HG02798 (cell line): Measurements from ENCODE around the gene LHFPL6.
A peak's percentile ranks its signal among the peaks of the same experiment; 100 is the strongest.

Experiments used
- ATAC-seq: cut with Tn5 transposase; IDR thresholded peaks from one replicate; pipeline ENCODE4 v1.9.1; 2021; ENCODE audit warnings: mild to moderate bottlenecking; ENCODE audit not compliant: unreplicated experiment, poor library complexity

Gene LHFPL6

GRCh38 chr13:39432196-39432595 lies 170.8 kb downstream of the LHFPL6 start:
- ATAC-seq: no peak

GRCh38 chr13:39422845-39423565 lies 180.0 kb downstream of the LHFPL6 start:
- ATAC-seq: no peak

DNA sequence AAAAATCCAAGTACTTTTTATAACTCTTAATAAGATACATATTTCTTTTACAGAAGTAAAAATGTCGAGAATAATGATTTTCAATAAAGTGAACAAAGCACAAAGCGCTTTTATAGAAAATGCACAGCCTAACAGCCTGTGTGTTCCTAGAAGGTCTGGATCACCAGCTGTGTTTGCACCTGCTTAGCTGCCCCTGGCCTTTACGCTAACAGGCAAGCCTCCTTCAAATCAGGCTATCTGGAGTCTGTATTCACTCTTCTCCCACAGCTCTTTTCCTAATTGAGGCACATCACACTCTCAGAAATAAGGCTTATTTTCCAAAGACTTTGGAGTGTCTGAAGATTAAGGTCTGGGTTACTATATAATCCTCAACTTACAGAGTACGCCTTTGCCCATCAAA lies 183.1 kb downstream of the LHFPL6 start:
- no peak for ATAC-seq

DNA sequence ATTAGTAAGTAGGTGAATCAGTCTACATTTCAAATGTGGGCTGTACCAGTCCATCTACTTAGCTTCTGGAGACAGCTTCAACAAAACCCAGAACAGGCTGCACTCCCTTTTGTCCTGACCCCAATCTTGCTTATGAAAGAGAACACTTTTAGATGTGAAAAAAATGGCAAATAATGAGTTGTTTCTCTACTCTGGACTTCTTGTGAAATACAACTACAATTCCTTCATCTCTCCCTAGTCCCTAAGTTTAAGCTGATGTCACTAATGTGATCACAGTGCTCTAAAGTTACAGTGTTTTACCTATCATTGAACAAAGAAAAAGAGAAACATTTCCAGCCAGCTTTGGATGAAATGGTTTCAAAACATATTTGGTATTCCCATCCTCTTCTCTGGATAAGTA lies 183.9 kb downstream of the LHFPL6 start:
- ATAC-seq: no peak

DNA sequence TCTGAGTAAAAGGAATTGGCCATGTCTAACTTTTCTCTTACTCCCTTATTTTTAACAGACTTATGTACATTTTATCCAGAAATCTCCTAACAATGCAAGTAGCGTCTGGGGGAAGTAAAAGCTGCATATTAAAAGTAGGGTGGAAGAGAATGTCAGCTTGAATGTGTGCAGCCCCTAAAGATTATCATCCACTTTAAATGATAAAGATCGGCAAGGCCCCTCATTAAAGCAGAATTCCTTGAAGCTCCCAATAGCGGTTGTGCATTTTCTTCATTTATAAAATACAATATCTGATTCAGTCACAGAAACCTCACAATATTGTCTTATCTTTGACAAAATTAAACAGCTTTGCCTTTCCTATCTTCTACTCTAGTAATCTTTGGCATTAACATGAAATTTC lies 184.6 kb downstream of the LHFPL6 start:
- no peak for ATAC-seq

DNA sequence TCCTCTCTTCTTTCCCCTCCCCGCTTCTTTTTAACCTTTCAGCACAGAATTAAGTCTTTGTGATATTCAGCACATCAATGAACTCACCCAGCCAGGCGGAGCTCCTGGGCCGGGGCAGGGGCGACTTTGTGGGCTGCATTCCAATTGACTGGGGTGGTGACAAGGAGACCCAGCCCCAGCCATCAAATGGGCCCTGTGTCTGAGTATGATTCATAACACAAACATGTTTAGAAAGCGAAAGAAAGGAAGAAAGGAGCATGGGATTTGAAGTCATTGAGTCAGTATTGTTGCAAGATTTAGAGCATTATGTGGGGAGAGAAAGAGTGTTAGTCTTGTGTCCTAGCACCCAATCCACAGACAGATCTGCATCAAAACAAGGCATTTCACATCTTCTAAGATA lies 185.3 kb downstream of the LHFPL6 start:
- ATAC-seq: no peak

DNA sequence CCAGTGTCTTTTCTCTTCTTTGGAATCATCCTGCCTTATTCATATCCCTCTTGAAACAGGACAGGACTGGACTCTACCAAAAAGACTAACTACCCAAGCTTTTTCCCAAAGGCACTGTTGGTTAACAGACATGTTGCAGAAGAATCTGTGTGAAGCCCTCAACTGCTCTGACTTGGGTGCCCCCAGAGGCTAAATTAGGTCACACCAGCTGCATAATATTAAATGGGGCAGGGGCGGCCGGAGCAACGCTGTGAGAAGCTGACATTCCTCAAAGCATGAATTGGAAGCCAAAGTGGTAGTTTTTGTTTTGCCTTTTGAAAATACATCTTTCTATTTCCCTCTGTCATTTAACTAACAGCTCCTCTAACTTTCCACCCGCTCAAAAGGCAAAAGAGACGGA lies 185.9 kb downstream of the LHFPL6 start:
- ATAC-seq: no peak

GRCh38 chr13:39415008-39415802 lies 187.8 kb downstream of the LHFPL6 start:
- no peak for ATAC-seq

GRCh38 chr13:39414339-39414738 lies 188.7 kb downstream of the LHFPL6 start:
- no peak for ATAC-seq

GRCh38 chr13:39411511-39411910 lies 191.5 kb downstream of the LHFPL6 start:
- ATAC-seq: no peak

- ATAC-seq: no peak
Observed at GRCh38 chr13:39410964-39411363, 192.0 kb downstream of the LHFPL6 start.

GRCh38 chr13:39410096-39410901 lies 192.7 kb downstream of the LHFPL6 start:
- ATAC-seq: no peak

GRCh38 chr13:39408512-39408911 lies 194.5 kb downstream of the LHFPL6 start:
- no peak for ATAC-seq

GRCh38 chr13:39407786-39408185 lies 195.2 kb downstream of the LHFPL6 start:
- ATAC-seq: no peak

- ATAC-seq: no peak
Observed at GRCh38 chr13:39407138-39407537, 195.9 kb downstream of the LHFPL6 start.

GRCh38 chr13:39406688-39407087 lies 196.3 kb downstream of the LHFPL6 start:
- peak; percentile 71 for ATAC-seq

- ATAC-seq: no peak
Observed at GRCh38 chr13:39405596-39406205, 197.3 kb downstream of the LHFPL6 start.

GRCh38 chr13:39405107-39405506 lies 197.9 kb downstream of the LHFPL6 start:
- ATAC-seq: no peak

DNA sequence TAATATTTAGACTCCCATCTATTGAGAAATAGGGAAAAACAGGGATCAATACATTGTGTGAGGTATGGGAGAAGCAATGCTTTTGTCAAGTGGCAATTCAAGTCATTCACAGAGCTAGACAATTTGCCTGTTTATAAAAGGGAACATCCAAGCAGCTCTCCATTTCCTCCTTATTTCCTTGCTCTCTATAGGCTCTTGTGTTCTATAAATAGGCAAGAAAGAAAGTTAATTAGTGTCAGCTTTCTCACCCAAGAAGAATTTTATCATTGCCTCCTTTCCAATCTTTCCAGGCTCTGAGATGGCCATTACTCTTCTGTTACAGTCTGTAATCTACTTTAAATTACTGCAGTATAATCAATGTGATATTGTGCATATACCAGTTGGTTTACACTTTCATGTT lies 199.9 kb downstream of the LHFPL6 start:
- ATAC-seq: no peak

DNA sequence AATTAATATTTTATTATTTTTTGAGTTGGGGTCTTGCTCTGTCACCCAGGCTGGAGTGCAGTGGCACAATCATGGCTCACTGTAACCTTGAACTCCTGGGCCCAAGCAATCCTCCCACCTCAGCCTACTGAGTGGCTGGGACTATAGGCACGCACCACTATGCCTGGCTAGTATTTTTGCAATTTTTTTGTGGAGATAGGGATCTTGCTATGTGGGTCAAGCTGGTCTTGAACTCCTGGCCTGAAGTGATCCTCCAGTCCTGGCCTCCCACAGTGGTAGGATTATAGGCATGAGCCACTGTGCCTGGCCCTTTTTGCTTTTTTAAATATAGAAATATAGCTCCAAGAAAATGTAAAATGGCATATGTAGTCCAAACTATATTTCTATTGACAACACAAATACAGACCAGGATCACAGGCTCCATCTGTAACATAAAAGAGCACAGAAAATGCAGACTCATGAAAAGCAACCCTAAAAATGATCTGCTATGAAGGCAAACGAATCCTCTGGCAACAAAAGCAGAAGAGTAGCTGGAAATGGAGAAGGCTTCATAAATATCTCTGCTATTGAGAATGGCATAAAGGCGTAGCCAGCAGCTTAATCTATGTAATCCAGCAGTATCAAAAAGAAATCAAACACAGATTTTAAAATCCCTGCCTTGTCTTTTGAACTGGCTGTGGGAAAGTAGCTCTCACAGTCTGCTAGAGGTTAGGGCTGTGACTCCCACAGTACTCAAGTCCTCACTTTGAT lies 200.6 kb downstream of the LHFPL6 start:
- no peak for ATAC-seq
